ENCODE results near the gene MMP17. TPM values are rescaled to one million over a fixed set of nuclear protein-coding genes. Genes with fewer than 3 reads are reported as not detected.

Gene MMP17
- total RNA-seq, 1 experiment from 2014 or later = 0.61 TPM

GRCh38 chr12:131834798-131835615, 6.8 kb downstream of the MMP17 start:
- no peak for DNase-seq
- H3K36me3 Mint-ChIP-seq (ENCODE audit: insufficient read depth, unreplicated experiment) = peaks cover 19% of the 10 kb centered on the region
- intact Hi-C loops (cut with micrococcal nuclease; ENCODE audit: unreplicated experiment) = loop anchor here (5.0 to 10.0 kb wide), 2 partner anchors 167 to 730 kb away; no protein-coding TSS in a partner anchor
- peaks cover 55% of the 10 kb centered on the region for H3K27me3 Mint-ChIP-seq (ENCODE audit: unreplicated experiment)
- no peak for TF ChIP-seq CTCF (IDR thresholded peaks at IDR 0.05; ENCODE audit: unreplicated experiment)
- no TSS peak for BruUV-seq (replicated peaks)
- CTCF ChIA-PET = interaction anchor here (0.5 kb wide), 1 partner anchor 132 kb away, joined by 3 read pairs; no protein-coding TSS in a partner anchor
- H3K4me1 Mint-ChIP-seq (ENCODE audit: low read depth, unreplicated experiment) = peaks cover 29% of the 10 kb centered on the region
- H3K9me3 Mint-ChIP-seq (ENCODE audit: low read depth, unreplicated experiment) = no peaks in the 10 kb centered on the region
- H3K27ac Mint-ChIP-seq (ENCODE audit: unreplicated experiment) = no peak overlapping the region
- H3K4me3 Mint-ChIP-seq (ENCODE audit: low read depth, unreplicated experiment) = no peak overlapping the region

GRCh38 chr12:131835616-131836171, 7.5 kb downstream of the MMP17 start:
- BruUV-seq (replicated peaks) = no TSS peak
- no peaks in the 10 kb centered on the region for H3K9me3 Mint-ChIP-seq (ENCODE audit: low read depth, unreplicated experiment)
- intact Hi-C loops (cut with micrococcal nuclease; ENCODE audit: unreplicated experiment) = loop anchor here (5.0 to 10.0 kb wide), 2 partner anchors 167 to 731 kb away; no protein-coding TSS in a partner anchor
- no peak overlapping the region for H3K27ac Mint-ChIP-seq (ENCODE audit: unreplicated experiment)
- DNase-seq = no peak
- peaks cover 53% of the 10 kb centered on the region for H3K27me3 Mint-ChIP-seq (ENCODE audit: unreplicated experiment)
- peaks cover 28% of the 10 kb centered on the region for H3K4me1 Mint-ChIP-seq (ENCODE audit: low read depth, unreplicated experiment)
- TF ChIP-seq CTCF (IDR thresholded peaks at IDR 0.05; ENCODE audit: unreplicated experiment) = no peak
- H3K36me3 Mint-ChIP-seq (ENCODE audit: insufficient read depth, unreplicated experiment) = peaks cover 19% of the 10 kb centered on the region
- CTCF ChIA-PET = interaction anchor here (0.8 to 1.1 kb wide), 2 partner anchors 16 to 77 kb away, joined by 3 to 5 read pairs; no protein-coding TSS in a partner anchor
- no peak overlapping the region for H3K4me3 Mint-ChIP-seq (ENCODE audit: low read depth, unreplicated experiment)

- Mint-ChIP-seq H3K27ac (ENCODE audit: unreplicated experiment) (no peak overlapping the region), H3K36me3 (ENCODE audit: insufficient read depth, unreplicated experiment) (peaks cover 19% of the 10 kb centered on the region), H3K4me3 (ENCODE audit: low read depth, unreplicated experiment) (no peak overlapping the region), H3K27me3 (ENCODE audit: unreplicated experiment) (peaks cover 48% of the 10 kb centered on the region), H3K4me1 (ENCODE audit: low read depth, unreplicated experiment) (peaks cover 23% of the 10 kb centered on the region), H3K9me3 (ENCODE audit: low read depth, unreplicated experiment) (no peaks in the 10 kb centered on the region)
- no peak for DNase-seq
- CTCF ChIA-PET = interaction anchor here (0.8 to 1.1 kb wide), 2 partner anchors 15 to 76 kb away, joined by 3 to 5 read pairs; no protein-coding TSS in a partner anchor
- intact Hi-C loops (cut with micrococcal nuclease; ENCODE audit: unreplicated experiment) = loop anchor here (5.0 to 10.0 kb wide), 2 partner anchors 166 to 731 kb away; no protein-coding TSS in a partner anchor
- BruUV-seq (replicated peaks) = no TSS peak
- TF ChIP-seq CTCF (IDR thresholded peaks at IDR 0.05; ENCODE audit: unreplicated experiment) = peak; percentile 60
Observed at GRCh38 chr12:131836193-131836592, 8.0 kb downstream of the MMP17 start.

GRCh38 chr12:131836714-131837397, 8.7 kb downstream of the MMP17 start:
- BruUV-seq (replicated peaks) = no TSS peak
- CTCF ChIA-PET = interaction anchor here (1.1 kb wide), 1 partner anchor 15 kb away, joined by 5 read pairs; no protein-coding TSS in a partner anchor
- H3K9me3 Mint-ChIP-seq (ENCODE audit: low read depth, unreplicated experiment) = no peaks in the 10 kb centered on the region
- peaks cover 19% of the 10 kb centered on the region for H3K4me1 Mint-ChIP-seq (ENCODE audit: low read depth, unreplicated experiment)
- peaks cover 19% of the 10 kb centered on the region for H3K36me3 Mint-ChIP-seq (ENCODE audit: insufficient read depth, unreplicated experiment)
- no peak for DNase-seq
- H3K27me3 Mint-ChIP-seq (ENCODE audit: unreplicated experiment) = peaks cover 41% of the 10 kb centered on the region
- TF ChIP-seq CTCF (IDR thresholded peaks at IDR 0.05; ENCODE audit: unreplicated experiment) = no peak
- no peak overlapping the region for H3K4me3 Mint-ChIP-seq (ENCODE audit: low read depth, unreplicated experiment)
- intact Hi-C loops (cut with micrococcal nuclease; ENCODE audit: unreplicated experiment) = loop anchor here (5.0 to 10.0 kb wide), 2 partner anchors 165 to 732 kb away; no protein-coding TSS in a partner anchor
- H3K27ac Mint-ChIP-seq (ENCODE audit: unreplicated experiment) = no peak overlapping the region

All from Calu3 (cell line).